ENCODE data around the gene PTPRT.

The PTPRT gene

DNA sequence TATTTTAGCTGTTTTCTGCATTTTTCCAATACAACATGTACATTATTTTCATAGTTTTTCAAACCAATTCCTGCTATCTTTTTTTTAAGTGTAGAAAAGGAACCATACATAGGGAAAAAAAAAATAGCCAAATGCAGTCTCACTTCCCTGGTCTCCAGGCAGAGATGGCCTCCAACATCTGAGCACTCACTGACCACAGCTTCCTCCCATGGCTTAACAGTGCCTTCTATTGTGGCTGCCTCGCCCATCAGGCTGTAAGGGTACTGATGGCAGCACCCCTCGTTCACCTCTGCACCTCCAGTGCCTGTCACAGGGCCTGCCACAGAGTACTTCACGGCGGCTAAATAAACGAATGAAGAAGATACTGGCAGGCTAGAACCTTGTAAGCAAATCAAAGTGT is 591.1 kb downstream of the PTPRT start:
- no peak for DNase-seq (ENCODE audit: low read depth)
- no peak overlapping the region for H3K4me3 ChIP-seq (ENCODE audit: low read depth, low read length)
- TF ChIP-seq POLR2A (IDR thresholded peaks at IDR 0.05; ENCODE audit: extremely low read depth, insufficient read length) (no peak), MYC (IDR thresholded peaks at IDR 0.05; ENCODE audit: low read depth, low read length) (no peak)
- TF ChIP-seq, protein P1, sequence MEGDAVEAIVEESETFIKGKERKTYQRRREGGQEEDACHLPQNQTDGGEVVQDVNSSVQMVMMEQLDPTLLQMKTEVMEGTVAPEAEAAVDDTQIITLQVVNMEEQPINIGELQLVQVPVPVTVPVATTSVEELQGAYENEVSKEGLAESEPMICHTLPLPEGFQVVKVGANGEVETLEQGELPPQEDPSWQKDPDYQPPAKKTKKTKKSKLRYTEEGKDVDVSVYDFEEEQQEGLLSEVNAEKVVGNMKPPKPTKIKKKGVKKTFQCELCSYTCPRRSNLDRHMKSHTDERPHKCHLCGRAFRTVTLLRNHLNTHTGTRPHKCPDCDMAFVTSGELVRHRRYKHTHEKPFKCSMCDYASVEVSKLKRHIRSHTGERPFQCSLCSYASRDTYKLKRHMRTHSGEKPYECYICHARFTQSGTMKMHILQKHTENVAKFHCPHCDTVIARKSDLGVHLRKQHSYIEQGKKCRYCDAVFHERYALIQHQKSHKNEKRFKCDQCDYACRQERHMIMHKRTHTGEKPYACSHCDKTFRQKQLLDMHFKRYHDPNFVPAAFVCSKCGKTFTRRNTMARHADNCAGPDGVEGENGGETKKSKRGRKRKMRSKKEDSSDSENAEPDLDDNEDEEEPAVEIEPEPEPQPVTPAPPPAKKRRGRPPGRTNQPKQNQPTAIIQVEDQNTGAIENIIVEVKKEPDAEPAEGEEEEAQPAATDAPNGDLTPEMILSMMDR (IDR thresholded peaks at IDR 0.05; ENCODE audit: low read depth, low read length), result no peak
- TF ChIP-seq, protein P2, sequence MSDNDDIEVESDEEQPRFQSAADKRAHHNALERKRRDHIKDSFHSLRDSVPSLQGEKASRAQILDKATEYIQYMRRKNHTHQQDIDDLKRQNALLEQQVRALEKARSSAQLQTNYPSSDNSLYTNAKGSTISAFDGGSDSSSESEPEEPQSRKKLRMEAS (IDR thresholded peaks at IDR 0.05; ENCODE audit: low read depth, low read length), result no peak

DNA sequence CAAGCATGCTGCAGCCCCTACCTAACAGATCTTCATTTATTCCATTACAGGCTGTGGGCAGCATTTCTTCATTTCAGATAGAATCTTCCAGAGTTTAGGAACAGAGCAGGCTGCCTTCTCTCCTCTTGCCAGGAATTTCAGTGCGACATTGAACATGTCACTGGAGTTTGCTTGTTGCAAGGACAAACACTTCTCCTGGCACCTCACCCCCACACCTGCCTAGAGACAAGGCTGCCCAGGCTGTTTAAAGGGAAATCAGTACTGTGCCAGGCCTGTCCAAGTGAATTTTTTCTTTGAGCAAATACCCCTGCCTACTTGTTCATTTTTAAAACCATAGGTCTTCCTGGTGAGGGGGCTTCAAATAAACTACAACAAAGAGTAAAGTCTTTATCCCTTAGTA is 594.1 kb downstream of the PTPRT start:
- DNase-seq (ENCODE audit: low read depth), result no peak
- H3K4me3 ChIP-seq (ENCODE audit: low read depth, low read length), result no peak overlapping the region
- TF ChIP-seq, protein P2 (IDR thresholded peaks at IDR 0.05; ENCODE audit: low read depth, low read length), result no peak
- TF ChIP-seq, protein P1 (IDR thresholded peaks at IDR 0.05; ENCODE audit: low read depth, low read length), result no peak
- no peak for TF ChIP-seq POLR2A (IDR thresholded peaks at IDR 0.05; ENCODE audit: extremely low read depth, insufficient read length)
- no peak for TF ChIP-seq MYC (IDR thresholded peaks at IDR 0.05; ENCODE audit: low read depth, low read length)

DNA sequence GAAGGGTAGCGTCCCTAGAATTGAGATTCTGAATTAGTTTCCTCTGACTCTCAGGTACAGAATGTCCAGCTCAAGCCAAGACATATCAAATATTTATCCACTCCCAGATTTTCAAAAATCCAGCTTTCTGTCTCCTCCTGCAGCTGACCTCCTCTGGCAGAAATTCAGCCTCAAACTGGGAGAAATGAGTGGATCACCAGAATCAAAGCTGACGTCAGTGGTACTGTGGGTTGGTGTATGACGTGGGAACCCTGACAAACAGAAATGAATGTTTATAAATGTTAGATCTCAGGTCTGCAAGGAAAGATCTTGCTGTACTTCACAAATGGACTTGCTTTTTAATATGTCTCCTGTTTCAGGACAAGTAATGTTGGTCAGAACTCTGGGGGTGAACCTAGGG is 595.0 kb downstream of the PTPRT start:
- DNase-seq (ENCODE audit: low read depth), result no peak
- no peak overlapping the region for H3K4me3 ChIP-seq (ENCODE audit: low read depth, low read length)
- TF ChIP-seq, protein P1 (IDR thresholded peaks at IDR 0.05; ENCODE audit: low read depth, low read length), result no peak
- TF ChIP-seq MYC (IDR thresholded peaks at IDR 0.05; ENCODE audit: low read depth, low read length) (no peak), POLR2A (IDR thresholded peaks at IDR 0.05; ENCODE audit: extremely low read depth, insufficient read length) (no peak)
- TF ChIP-seq, protein P2 (IDR thresholded peaks at IDR 0.05; ENCODE audit: low read depth, low read length), result no peak

DNA sequence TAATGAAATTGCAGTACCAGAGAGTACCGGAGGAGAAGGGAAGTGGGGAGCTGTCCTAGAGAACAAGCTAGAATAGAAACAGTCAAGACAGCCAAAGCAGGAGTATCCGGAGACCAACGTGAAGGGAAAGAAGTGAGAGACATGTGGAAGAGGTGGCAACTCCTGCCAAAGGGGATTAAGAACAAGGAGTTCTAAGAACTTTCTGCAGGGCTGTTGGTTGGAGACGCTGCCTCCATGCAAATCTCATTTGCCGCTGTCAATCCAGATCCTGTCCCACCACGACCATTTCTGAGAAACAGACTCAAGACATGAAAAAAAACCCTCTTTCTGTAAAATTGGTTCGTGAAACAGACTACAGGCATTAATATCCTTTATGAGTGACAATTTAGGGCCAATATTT is 595.7 kb downstream of the PTPRT start:
- H3K4me3 ChIP-seq (ENCODE audit: low read depth, low read length), result no peak overlapping the region
- DNase-seq (ENCODE audit: low read depth), result no peak
- TF ChIP-seq, protein P1 (IDR thresholded peaks at IDR 0.05; ENCODE audit: low read depth, low read length), result no peak
- TF ChIP-seq, protein P2 (IDR thresholded peaks at IDR 0.05; ENCODE audit: low read depth, low read length), result no peak
- no peak for TF ChIP-seq POLR2A (IDR thresholded peaks at IDR 0.05; ENCODE audit: extremely low read depth, insufficient read length)
- TF ChIP-seq MYC (IDR thresholded peaks at IDR 0.05; ENCODE audit: low read depth, low read length), result no peak

DNA sequence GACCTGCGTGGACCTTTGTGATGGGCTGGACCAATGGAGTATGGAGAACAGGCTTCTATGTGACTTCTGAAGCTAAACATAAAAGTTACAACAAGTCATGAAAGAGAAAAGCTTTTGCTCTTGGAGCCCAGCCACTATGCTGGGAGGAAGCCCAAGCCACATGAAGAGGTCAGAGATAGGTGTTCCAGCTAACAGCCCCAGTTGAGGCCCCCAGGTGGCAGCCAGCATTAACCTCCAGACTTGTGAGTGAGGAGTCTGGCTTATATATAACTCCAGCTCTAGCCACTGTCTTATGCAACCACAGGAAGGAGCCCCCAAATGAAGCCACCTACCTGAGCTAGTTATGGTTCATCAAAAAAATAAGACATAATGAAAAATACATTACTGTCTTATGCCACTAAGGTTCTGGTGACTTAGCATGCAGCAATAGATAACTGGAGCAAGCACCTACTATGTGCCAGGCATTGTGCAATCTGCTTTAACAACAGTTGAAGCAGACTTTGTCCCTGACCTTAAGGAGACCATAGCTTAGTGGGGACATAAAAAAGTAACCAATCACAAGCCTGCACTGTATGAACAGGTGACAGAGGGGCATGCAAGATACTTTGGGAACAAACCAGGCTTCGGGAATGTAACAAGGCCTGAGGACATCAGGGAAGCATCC is 599.6 kb downstream of the PTPRT start:
- DNase-seq (ENCODE audit: low read depth), result no peak
- no peak overlapping the region for H3K4me3 ChIP-seq (ENCODE audit: low read depth, low read length)
- TF ChIP-seq, protein P1 (IDR thresholded peaks at IDR 0.05; ENCODE audit: low read depth, low read length), result no peak
- TF ChIP-seq POLR2A (IDR thresholded peaks at IDR 0.05; ENCODE audit: extremely low read depth, insufficient read length) (no peak), MYC (IDR thresholded peaks at IDR 0.05; ENCODE audit: low read depth, low read length) (no peak)
- TF ChIP-seq, protein P2 (IDR thresholded peaks at IDR 0.05; ENCODE audit: low read depth, low read length), result no peak

Data from NB4 (cell line).